Neutrophil (primary cell): ENCODE results near the gene PXYLP1.

Experiments
- H3K27ac ChIP-seq: fragments of 200-600 bp; sonication (generic); 2 replicates; pipeline ENCODE4 v1.5.1; 2016; ENCODE audit warnings: mild to moderate bottlenecking, moderate library complexity
- H3K27me3 ChIP-seq: fragments of 200-600 bp; sonication (generic); 2 replicates; pipeline ENCODE4 v1.6.0; 2016; ENCODE audit warnings: mild to moderate bottlenecking
- H3K36me3 ChIP-seq: fragments of 200-600 bp; sonication (generic); 2 replicates; pipeline ENCODE4 v1.5.1; 2017
- H3K4me1 ChIP-seq, 2 experiments: fragments of 200-600 bp in 1 of 2; sonication (generic) in 1 of 2; 1 replicate in 1 of 2; 2 replicates in 1 of 2; pipeline versions ENCODE4 v1.5.1 to v1.6.1; 2013 to 2016; ENCODE audit warnings: low read depth in 1 of 2, low read length in 1 of 2, mild to moderate bottlenecking in 1 of 2, moderate library complexity in 1 of 2; ENCODE audit not compliant: control insufficient read depth in 1 of 2, insufficient read depth in 1 of 2
- H3K4me3 ChIP-seq, 2 experiments: fragments of 200-600 bp in 1 of 2; sonication (generic) in 1 of 2; 1 replicate in 1 of 2; 2 replicates in 1 of 2; pipeline ENCODE4 v1.5.1; 2013 to 2016; ENCODE audit warnings: low read depth in 1 of 2, low read length in 1 of 2, mild to moderate bottlenecking in 1 of 2, moderate library complexity in 1 of 2
- H3K9me3 ChIP-seq: fragments of 200-600 bp; sonication (generic); 2 replicates; pipeline ENCODE4 v1.5.1; 2016
- TF ChIP-seq, protein P1 (sequence below): fragments of 200-600 bp; sonication (generic); IDR thresholded peaks from 2 replicates; pipeline ENCODE4 v1.5.1; 2016; ENCODE audit warnings: antibody characterized with exemption

PXYLP1 gene

DNA sequence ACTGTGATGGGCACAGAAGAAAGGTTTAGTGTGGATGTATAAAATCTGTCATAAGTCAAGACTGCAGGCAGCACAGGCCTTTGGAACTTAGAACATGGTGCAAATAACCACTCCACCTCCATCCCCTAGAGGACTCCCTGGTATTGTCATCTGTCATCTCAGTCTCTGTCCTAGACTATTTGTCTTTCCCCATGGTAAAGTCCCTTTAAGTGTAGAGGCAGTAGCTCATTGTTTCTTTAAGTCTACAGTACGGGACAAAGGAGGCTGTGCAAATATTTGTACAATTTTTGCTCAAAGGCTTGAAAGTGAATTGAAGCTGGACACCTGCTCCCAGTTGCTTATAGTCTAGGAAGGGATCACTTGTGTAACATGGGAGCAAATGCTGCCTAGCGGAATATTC, 3.2 kb upstream of the PXYLP1 start:
- TF ChIP-seq, protein P1, sequence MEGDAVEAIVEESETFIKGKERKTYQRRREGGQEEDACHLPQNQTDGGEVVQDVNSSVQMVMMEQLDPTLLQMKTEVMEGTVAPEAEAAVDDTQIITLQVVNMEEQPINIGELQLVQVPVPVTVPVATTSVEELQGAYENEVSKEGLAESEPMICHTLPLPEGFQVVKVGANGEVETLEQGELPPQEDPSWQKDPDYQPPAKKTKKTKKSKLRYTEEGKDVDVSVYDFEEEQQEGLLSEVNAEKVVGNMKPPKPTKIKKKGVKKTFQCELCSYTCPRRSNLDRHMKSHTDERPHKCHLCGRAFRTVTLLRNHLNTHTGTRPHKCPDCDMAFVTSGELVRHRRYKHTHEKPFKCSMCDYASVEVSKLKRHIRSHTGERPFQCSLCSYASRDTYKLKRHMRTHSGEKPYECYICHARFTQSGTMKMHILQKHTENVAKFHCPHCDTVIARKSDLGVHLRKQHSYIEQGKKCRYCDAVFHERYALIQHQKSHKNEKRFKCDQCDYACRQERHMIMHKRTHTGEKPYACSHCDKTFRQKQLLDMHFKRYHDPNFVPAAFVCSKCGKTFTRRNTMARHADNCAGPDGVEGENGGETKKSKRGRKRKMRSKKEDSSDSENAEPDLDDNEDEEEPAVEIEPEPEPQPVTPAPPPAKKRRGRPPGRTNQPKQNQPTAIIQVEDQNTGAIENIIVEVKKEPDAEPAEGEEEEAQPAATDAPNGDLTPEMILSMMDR = no peak
- H3K4me1 ChIP-seq = peaks cover 24 to 25% of the 10 kb centered on the region in 2 experiments
- no peaks in the 10 kb centered on the region for H3K27me3 ChIP-seq
- no peaks in the 10 kb centered on the region for H3K9me3 ChIP-seq
- no peak overlapping the region for H3K4me3 ChIP-seq
- H3K36me3 ChIP-seq = no peaks in the 10 kb centered on the region
- H3K27ac ChIP-seq = no peak overlapping the region

DNA sequence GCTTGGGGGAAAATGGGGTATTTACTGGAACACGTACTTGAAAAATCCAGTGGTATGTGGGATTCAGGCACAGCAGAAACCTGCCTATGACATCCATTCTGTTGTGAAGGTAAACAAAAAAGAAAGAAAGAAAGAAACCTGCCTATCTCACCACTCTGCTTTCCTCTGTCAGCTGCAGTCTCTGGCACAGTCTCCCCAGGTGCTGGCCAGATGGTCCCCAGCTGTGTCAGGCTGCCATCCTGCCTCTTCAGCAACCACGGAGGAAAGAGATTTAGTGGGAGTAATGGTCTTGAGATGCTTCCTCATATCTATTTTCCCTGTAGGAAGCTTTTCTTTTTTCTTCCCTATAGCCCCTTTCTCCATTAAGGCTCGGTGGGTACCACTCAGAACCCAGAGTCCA, 2.5 kb upstream of the PXYLP1 start:
- no peaks in the 10 kb centered on the region for H3K9me3 ChIP-seq
- H3K27ac ChIP-seq = no peak overlapping the region
- TF ChIP-seq, protein P1 = no peak
- no peaks in the 10 kb centered on the region for H3K36me3 ChIP-seq
- H3K27me3 ChIP-seq = no peaks in the 10 kb centered on the region
- H3K4me1 ChIP-seq = peaks cover 32% of the 10 kb centered on the region in 2 experiments
- H3K4me3 ChIP-seq = no peak overlapping the region

DNA sequence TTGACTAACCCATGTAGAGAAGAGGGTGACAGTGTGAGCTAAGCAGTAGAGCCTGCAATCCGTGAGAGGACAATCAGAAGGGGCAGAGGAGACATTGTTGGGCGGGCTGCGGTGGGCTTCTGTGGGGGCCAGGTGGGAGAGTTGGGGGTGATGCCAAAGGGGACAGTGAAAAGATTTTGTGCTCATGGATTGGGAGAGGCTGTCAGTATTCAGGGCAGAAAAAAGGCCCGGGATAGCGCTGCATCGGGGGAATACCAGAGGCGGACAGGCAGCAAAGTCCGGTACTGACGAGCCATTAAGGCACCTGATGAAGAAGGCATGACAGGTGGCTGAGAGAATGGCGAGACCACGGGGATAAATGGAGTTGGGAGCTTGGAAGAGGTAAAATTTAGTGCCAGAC, 1.3 kb upstream of the PXYLP1 start:
- Histone ChIP-seq H3K4me1 (peaks cover 43% of the 10 kb centered on the region in 2 experiments), H3K9me3 (no peaks in the 10 kb centered on the region), H3K27me3 (no peaks in the 10 kb centered on the region), H3K36me3 (no peaks in the 10 kb centered on the region), H3K4me3 (peak overlapping the region in 1 of 2 experiments; percentile 86), H3K27ac (no peak overlapping the region)
- TF ChIP-seq, protein P1 = no peak

DNA sequence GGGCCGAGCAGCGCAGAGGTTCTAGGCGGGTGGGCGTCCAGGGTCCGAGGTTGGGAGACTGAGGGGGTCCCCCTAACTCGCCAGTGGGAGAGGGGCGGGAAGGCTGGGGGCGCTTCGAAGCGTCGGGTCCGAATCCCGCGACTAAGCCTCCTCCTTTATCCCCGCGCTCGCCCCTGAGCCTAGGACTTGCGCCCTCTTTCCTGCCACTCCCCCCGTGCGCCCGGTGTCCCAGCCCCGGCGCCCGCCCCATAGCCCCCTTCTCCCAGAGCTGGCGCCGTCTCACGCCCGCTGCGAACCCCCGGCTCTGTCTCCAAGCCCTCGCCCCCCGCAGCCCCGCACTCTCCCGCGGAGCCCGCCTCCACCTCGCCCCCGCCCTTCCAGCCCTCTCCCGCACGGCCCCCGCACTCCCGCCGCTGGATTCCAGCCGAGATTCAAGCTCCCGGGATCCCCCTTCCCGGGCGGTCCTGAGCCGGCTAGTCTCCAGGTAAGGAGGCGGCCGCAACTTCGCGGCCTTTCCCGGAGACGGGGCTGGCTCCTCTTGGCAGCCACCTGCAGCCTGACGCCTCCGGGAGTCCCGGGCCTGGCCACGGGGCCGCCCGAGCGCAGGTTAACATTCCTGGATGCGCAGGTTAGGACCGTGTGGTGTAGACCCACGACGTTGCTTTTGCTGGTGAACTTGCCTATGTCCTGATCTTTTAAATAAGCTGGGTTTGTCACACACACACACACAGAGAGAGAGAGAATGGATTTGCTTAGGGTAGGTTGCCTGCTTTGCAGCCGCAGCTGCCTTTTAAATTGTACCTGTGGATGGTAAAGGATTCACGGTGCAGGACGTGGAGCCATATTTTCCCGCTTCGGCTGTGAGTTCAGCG, 563 bp downstream of the PXYLP1 start:
- Histone ChIP-seq H3K36me3 (peaks cover 12% of the 10 kb centered on the region), H3K4me3 (peak overlapping the region; percentile 84 to 86), H3K4me1 (peaks cover 43 to 52% of the 10 kb centered on the region in 2 experiments), H3K27me3 (no peaks in the 10 kb centered on the region), H3K9me3 (no peaks in the 10 kb centered on the region), H3K27ac (peak overlapping the region; percentile 71)
- TF ChIP-seq, protein P1 = no peak

DNA sequence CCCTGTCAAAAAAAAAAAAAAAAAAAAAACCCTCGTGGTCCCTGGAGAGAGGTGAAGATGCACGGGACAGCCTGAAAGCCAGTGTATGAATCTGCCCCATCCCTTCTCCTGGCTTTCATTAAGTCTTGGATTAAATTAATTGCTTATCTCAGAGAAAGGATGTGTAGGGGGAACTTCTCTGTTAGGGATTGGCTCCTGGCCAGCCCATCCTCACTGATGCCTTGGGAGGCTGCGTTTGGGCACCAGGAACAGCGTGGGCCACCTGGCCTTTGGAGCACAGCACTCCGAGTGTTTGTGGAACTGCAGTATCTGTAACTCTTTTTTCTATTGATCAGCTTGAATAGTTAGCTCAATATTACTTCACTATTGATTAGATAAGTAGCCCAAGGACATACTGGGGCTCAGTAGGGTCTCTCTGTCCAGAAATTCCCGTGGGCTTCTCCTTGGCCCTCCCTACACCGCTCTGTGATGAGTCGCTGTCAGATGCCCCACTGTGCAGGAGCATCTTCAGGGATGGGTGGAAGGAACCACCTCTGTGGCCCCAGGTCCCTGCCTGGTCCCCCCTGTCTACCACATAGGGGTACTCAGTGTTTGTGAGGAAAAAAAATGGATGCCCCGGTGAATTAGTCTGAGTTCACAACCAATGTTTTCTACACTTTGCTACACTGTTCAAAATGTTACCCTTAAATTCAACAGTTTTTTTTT, 2.0 kb downstream of the PXYLP1 start:
- Histone ChIP-seq H3K27ac (no peak overlapping the region), H3K36me3 (peaks cover 12% of the 10 kb centered on the region), H3K4me1 (peaks cover 43 to 52% of the 10 kb centered on the region in 2 experiments), H3K4me3 (peak overlapping the region; percentile 12 to 84), H3K9me3 (no peaks in the 10 kb centered on the region), H3K27me3 (no peaks in the 10 kb centered on the region)
- TF ChIP-seq, protein P1 = no peak
